Sigmoid colon (tissue), 7 donors: Measurements from ENCODE around the gene OLIG3. TPM values are rescaled to one million over a fixed set of nuclear protein-coding genes. Genes with fewer than 3 reads are reported as not detected.

Source experiments
- DNase-seq: peaks from one replicate; pipeline ENCODE4 v3.0.0-alpha.2; 2019
- H3K27ac ChIP-seq, 4 donors: fragments of 200-600 bp; sonication (generic); one replicate each; pipeline ENCODE4 v1.5.1; 2016 to 2019; ENCODE audit warnings: mild to moderate bottlenecking in 1 of 4
- H3K27me3 ChIP-seq, 3 donors: fragments of 200-600 bp; sonication (generic); one replicate each; pipeline ENCODE4 v1.5.1; 2019; ENCODE audit warnings: mild to moderate bottlenecking in 1 of 3
- H3K36me3 ChIP-seq, 4 donors: fragments of 200-600 bp; sonication (generic); one replicate each; pipeline ENCODE4 v1.5.1; 2016 to 2019
- H3K4me1 ChIP-seq, 4 donors: fragments of 200-600 bp; sonication (generic); one replicate each; pipeline ENCODE4 v1.5.1; 2017 to 2019
- H3K4me3 ChIP-seq, 4 donors: fragments of 200-600 bp; sonication (generic); one replicate each; pipeline ENCODE4 v1.5.1; 2017 to 2019; ENCODE audit warnings: mild to moderate bottlenecking in 2 of 4, moderate library complexity in 1 of 4
- H3K9me3 ChIP-seq, 4 donors: fragments of 200-600 bp in 3 of 4; sonication (generic) in 3 of 4; one replicate each; pipeline versions ENCODE4 v1.5.1 to v1.6.1; 2013 to 2019
- EP300 ChIP-seq, 4 donors: sonication (generic); formaldehyde crosslinking; IDR thresholded peaks; one replicate each; pipeline ENCODE4 v1.6.1; 2017; ENCODE audit warnings: antibody characterized with exemption in 4 of 4
- POLR2A ChIP-seq, 2 donors: fragments of 450-650 bp; IDR thresholded peaks; one replicate each; pipeline ENCODE4 v1.6.1; 2016; ENCODE audit warnings: antibody characterized with exemption in 2 of 2, mild to moderate bottlenecking in 2 of 2, moderate library complexity in 2 of 2
- POLR2AphosphoS5 ChIP-seq, 4 donors: sonication (generic); formaldehyde crosslinking; IDR thresholded peaks; one replicate each; pipeline ENCODE4 v1.6.1; 2017; ENCODE audit warnings: antibody characterized with exemption in 4 of 4
- WGBS, 2 donors: extraction: QIAGEN DNeasy Blood & Tissue Kit; methylation state at CpG; one replicate each; pipeline ENCODE4 v1.1.7; 2013; 5-methylcytosine and 5-hydroxymethylcytosine counted together
- intact Hi-C: fragments of 100-400 bp; cut with DNase I; formaldehyde crosslinking; loops from one replicate; pipeline ENCODE4 v1.15.1; 2023
- polyA plus RNA-seq, 3 donors: library from polyadenylated mRNA; stranded (reverse); fragments of 200-250 nt; gene quantifications; one replicate each; pipeline ENCODE4 v1.2.3, GENCODE V29; 2013
- total RNA-seq, 4 donors: library from RNA; depleted of rRNA; stranded (reverse); fragments of >200 nt; gene quantifications; one replicate each; pipeline ENCODE4 v1.1.0, GENCODE V29; 2016
- TF ChIP-seq, protein P1 (sequence below), 4 experiments: fragments of 450-650 bp in 3 of 4; fragments of 200-600 bp in 1 of 4; IDR thresholded peaks; one replicate each; pipeline ENCODE4 v1.5.1; 2016 to 2019; ENCODE audit warnings: antibody characterized with exemption in 4 of 4, mild to moderate bottlenecking in 3 of 4, moderate library complexity in 2 of 4
- donor health status: healthy with polysubstance abuse.
- donor health status: Bipolar disorder and iron deficiency.
- donor health status: healthy.

The OLIG3 gene
- total and polyA plus RNA-seq, 7 donors, result not detected

GRCh38 chr6:137536104-137536773, 42.0 kb upstream of the OLIG3 start:
- H3K9me3 ChIP-seq, result no peaks in the 10 kb centered on the region
- no peak for TF ChIP-seq POLR2A (IDR thresholded peaks at IDR 0.05)
- no peaks in the 10 kb centered on the region for H3K27me3 ChIP-seq
- intact Hi-C loops, result no loop called here
- no peak overlapping the region for H3K27ac ChIP-seq
- H3K36me3 ChIP-seq, result no peaks in the 10 kb centered on the region
- H3K4me3 ChIP-seq, result no peak overlapping the region
- no peaks in the 10 kb centered on the region for H3K4me1 ChIP-seq
- WGBS, 2 donors, result 74 to 83% methylated on average over 6 of the region's 6 CpGs
- DNase-seq, result no peak

GRCh38 chr6:137531376-137532092, 37.3 kb upstream of the OLIG3 start:
- intact Hi-C loops, result no loop called here
- no peak for DNase-seq
- no peak overlapping the region for H3K27ac ChIP-seq
- H3K9me3 ChIP-seq, result no peaks in the 10 kb centered on the region
- TF ChIP-seq, protein P1, sequence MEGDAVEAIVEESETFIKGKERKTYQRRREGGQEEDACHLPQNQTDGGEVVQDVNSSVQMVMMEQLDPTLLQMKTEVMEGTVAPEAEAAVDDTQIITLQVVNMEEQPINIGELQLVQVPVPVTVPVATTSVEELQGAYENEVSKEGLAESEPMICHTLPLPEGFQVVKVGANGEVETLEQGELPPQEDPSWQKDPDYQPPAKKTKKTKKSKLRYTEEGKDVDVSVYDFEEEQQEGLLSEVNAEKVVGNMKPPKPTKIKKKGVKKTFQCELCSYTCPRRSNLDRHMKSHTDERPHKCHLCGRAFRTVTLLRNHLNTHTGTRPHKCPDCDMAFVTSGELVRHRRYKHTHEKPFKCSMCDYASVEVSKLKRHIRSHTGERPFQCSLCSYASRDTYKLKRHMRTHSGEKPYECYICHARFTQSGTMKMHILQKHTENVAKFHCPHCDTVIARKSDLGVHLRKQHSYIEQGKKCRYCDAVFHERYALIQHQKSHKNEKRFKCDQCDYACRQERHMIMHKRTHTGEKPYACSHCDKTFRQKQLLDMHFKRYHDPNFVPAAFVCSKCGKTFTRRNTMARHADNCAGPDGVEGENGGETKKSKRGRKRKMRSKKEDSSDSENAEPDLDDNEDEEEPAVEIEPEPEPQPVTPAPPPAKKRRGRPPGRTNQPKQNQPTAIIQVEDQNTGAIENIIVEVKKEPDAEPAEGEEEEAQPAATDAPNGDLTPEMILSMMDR (IDR thresholded peaks at IDR 0.05), result no peak
- no peak for TF ChIP-seq EP300 (IDR thresholded peaks at IDR 0.05)
- TF ChIP-seq POLR2AphosphoS5 (IDR thresholded peaks at IDR 0.05), result no peak
- no peak for TF ChIP-seq POLR2A (IDR thresholded peaks at IDR 0.05)
- 79 to 89% methylated on average over 7 of the region's 7 CpGs for WGBS, 2 donors
- H3K4me3 ChIP-seq, result no peak overlapping the region
- H3K27me3 ChIP-seq, result no peaks in the 10 kb centered on the region
- no peaks in the 10 kb centered on the region for H3K36me3 ChIP-seq
- no peaks in the 10 kb centered on the region for H3K4me1 ChIP-seq

- H3K4me3 ChIP-seq, result no peak overlapping the region
- WGBS, 2 donors, result 70 to 71% methylated on average over 1 of the region's 1 CpG
- H3K4me1 ChIP-seq, result no peaks in the 10 kb centered on the region
- no peak overlapping the region for H3K27ac ChIP-seq
- DNase-seq, result no peak
- no peaks in the 10 kb centered on the region for H3K27me3 ChIP-seq
- intact Hi-C loops, result no loop called here
- H3K36me3 ChIP-seq, result no peaks in the 10 kb centered on the region
- TF ChIP-seq EP300 (IDR thresholded peaks at IDR 0.05), result no peak
- no peak for TF ChIP-seq POLR2AphosphoS5 (IDR thresholded peaks at IDR 0.05)
- no peak for TF ChIP-seq POLR2A (IDR thresholded peaks at IDR 0.05)
- TF ChIP-seq, protein P1 (IDR thresholded peaks at IDR 0.05), result no peak
- H3K9me3 ChIP-seq, result no peaks in the 10 kb centered on the region
These were observed 36.2 kb upstream of the OLIG3 start for GRCh38 chr6:137530404-137530803.

DNA sequence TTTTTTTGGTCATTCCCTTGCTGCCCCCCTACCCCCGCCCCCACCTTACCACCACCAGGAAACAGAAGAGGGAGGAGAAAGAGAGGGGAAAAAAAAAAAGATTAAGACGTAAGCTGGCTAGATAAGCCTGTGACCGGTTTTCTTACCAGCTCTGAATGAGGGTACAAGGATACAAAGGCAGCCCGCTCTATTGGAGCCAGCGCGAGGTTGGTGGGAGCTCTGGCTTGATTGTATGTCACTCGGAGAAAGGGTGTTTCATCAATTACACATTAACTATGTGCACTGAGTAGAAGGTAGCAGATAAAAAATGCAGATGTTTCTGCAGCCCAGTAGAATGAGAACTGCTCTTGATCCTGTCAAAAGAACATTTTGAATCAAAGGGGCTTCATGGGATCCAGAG, 28.6 kb upstream of the OLIG3 start:
- TF ChIP-seq POLR2A (IDR thresholded peaks at IDR 0.05) (no peak), EP300 (IDR thresholded peaks at IDR 0.05) (no peak), POLR2AphosphoS5 (IDR thresholded peaks at IDR 0.05) (no peak)
- TF ChIP-seq, protein P1 (IDR thresholded peaks at IDR 0.05), result no peak
- no peak overlapping the region for H3K4me3 ChIP-seq
- WGBS, 2 donors, result 20 to 46% methylated on average over 7 of the region's 7 CpGs

GRCh38 chr6:137522198-137522798, 28.1 kb upstream of the OLIG3 start:
- no peak overlapping the region for H3K4me3 ChIP-seq
- intact Hi-C loops, result no loop called here
- no peak overlapping the region for H3K27ac ChIP-seq
- no peaks in the 10 kb centered on the region for H3K4me1 ChIP-seq
- DNase-seq, result no peak
- no peaks in the 10 kb centered on the region for H3K36me3 ChIP-seq
- no peaks in the 10 kb centered on the region for H3K9me3 ChIP-seq
- peaks cover 0 to 36% (median 0%) of the 10 kb centered on the region in 3 donors for H3K27me3 ChIP-seq
- WGBS, 2 donors, result 70 to 71% methylated on average over 2 of the region's 2 CpGs
- no peak for TF ChIP-seq EP300 (IDR thresholded peaks at IDR 0.05)
- no peak for TF ChIP-seq POLR2AphosphoS5 (IDR thresholded peaks at IDR 0.05)
- TF ChIP-seq, protein P1 (IDR thresholded peaks at IDR 0.05), result no peak
- no peak for TF ChIP-seq POLR2A (IDR thresholded peaks at IDR 0.05)

More for the DNA sequence above, 28.6 kb upstream of the OLIG3 start:
- Histone ChIP-seq H3K9me3 (no peaks in the 10 kb centered on the region), H3K27ac (no peak overlapping the region), H3K36me3 (no peaks in the 10 kb centered on the region), H3K4me1 (no peaks in the 10 kb centered on the region), H3K27me3 (peaks cover 0 to 33% (median 0%) of the 10 kb centered on the region in 3 donors)
- no peak for DNase-seq
- intact Hi-C loops, result no loop called here
